ENCODE data around the gene ABHD2.

ABHD2 gene

DNA sequence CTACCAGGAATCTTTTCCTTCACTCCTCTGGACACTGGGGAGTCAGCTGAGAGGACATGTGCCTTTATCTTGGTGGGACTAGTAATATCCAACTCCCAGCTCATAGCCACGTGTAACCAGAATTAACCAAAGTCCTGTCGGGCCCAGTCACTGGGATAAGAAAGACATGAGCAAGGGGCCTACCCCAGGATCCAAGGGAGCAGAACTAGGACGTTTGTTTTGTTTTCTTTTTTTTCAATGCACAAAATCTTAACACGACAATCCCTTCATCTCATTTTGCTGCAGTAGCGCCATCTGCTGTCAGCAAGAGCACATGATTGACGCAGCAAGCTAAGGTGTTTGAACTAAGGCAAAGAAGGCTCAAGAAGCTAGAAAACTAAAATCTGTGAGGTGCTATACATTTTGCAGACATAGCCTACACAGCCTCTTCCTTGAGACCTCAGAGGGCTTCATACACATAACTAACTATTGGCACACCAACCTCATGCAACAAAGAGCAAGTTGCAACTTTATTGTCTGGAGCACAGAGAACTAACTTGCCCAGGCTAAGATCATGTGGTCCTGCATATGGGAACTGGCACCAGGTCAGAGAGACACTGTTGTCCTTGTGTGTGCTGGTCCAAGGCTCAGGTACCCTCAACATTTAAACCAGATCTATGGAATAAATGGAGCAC lies 89.5 kb downstream of the ABHD2 start:
- no peaks in the 10 kb centered on the region for H3K9me3 Mint-ChIP-seq
- peaks cover 5% of the 10 kb centered on the region for H3K4me1 Mint-ChIP-seq
- no peaks in the 10 kb centered on the region for H3K27me3 Mint-ChIP-seq
- ATAC-seq (replicated peaks; ENCODE audit: extremely low read depth, poor library complexity, severe bottlenecking) = no peak
- H3K4me3 Mint-ChIP-seq = no peak overlapping the region
- H3K27ac Mint-ChIP-seq (ENCODE audit: low read depth) = no peak overlapping the region
- peaks cover 25% of the 10 kb centered on the region for H3K36me3 Mint-ChIP-seq (ENCODE audit: insufficient read depth)
- peak; percentile 38 to 42 for DNase-seq (ENCODE audit: low spot score in 2 of 2)

- H3K9me3 Mint-ChIP-seq = no peaks in the 10 kb centered on the region
- peaks cover 5% of the 10 kb centered on the region for H3K4me1 Mint-ChIP-seq
- no peak overlapping the region for H3K27ac Mint-ChIP-seq (ENCODE audit: low read depth)
- H3K27me3 Mint-ChIP-seq = no peaks in the 10 kb centered on the region
- ATAC-seq (replicated peaks; ENCODE audit: extremely low read depth, poor library complexity, severe bottlenecking) (no peak), DNase-seq (ENCODE audit: low spot score in 2 of 2) (no peak)
- no peak overlapping the region for H3K4me3 Mint-ChIP-seq
- H3K36me3 Mint-ChIP-seq (ENCODE audit: insufficient read depth) = peaks cover 25% of the 10 kb centered on the region
Observed at GRCh38 chr15:89178307-89178977, 90.2 kb downstream of the ABHD2 start.

DNA sequence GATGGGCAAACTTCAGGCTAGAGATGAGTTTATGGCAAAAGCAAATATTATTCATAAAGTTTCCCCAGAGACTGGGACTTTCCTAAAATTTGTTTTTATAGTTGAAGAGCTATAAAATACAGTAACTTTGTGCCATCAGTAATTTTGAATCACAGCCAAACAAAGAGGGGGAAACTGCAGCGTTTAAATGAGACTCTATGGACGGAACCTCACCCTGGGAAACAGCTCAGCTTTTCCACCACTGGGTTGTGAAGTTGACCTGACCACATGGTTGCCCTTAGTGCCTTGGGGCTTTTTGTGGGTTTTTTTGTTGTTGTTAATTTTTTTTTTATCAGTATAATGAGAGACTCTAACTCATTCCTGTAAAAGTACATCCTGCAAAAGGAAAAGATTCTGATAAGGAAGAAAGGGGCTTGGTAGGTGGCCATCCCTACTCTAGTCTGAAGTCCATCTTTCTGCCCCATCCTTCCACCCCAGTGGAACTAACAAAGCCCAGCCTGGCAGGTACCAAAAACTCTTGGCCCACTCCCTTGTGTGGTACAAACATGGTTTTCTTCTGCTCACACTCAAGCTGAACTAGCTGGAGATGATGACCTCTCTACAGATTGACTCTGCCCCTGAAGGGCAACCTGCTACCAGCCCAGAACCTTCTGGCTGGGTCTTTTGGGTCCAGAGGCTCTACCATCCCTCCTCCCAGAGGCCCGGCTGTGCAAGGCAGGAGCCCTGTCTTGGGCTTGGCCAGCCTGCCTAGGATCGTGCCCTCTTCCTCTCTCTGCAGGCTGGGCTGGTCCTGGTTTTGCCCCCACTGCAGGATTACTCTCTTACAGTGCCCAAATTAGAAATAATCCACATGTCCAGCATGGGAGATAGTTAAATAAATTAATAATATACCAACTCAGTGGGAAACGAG lies 92.0 kb downstream of the ABHD2 start:
- no peak overlapping the region for H3K4me3 Mint-ChIP-seq
- no peaks in the 10 kb centered on the region for H3K9me3 Mint-ChIP-seq
- no peak overlapping the region for H3K27ac Mint-ChIP-seq (ENCODE audit: low read depth)
- DNase-seq (ENCODE audit: low spot score in 2 of 2) (no peak), ATAC-seq (replicated peaks; ENCODE audit: extremely low read depth, poor library complexity, severe bottlenecking) (no peak)
- peaks cover 20% of the 10 kb centered on the region for H3K36me3 Mint-ChIP-seq (ENCODE audit: insufficient read depth)
- peaks cover 5% of the 10 kb centered on the region for H3K4me1 Mint-ChIP-seq
- no peaks in the 10 kb centered on the region for H3K27me3 Mint-ChIP-seq

DNA sequence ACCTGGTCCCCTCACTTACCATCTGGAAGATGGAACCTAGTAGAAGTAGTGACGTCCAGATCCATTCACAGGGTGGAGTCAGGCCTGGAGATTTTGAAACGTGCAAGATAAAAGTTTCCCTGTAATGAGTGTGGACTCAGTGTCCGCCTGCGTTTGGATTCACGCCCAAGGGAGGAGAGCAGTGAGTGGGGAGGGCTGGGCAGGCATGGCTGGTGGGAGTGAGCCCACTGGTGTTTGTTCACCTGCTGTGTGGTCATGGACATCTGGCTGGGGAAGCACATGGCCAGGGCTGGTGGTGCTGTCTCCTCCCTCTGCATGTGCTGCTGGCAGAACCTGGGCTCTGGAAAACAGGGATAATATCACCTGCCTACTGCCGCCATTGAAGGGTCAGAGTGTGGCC lies 96.1 kb downstream of the ABHD2 start:
- DNase-seq (ENCODE audit: low spot score in 2 of 2) (no peak), ATAC-seq (replicated peaks; ENCODE audit: extremely low read depth, poor library complexity, severe bottlenecking) (no peak)
- Mint-ChIP-seq H3K9me3 (no peaks in the 10 kb centered on the region), H3K27me3 (no peaks in the 10 kb centered on the region), H3K36me3 (ENCODE audit: insufficient read depth) (peaks cover 22% of the 10 kb centered on the region), H3K27ac (ENCODE audit: low read depth) (no peak overlapping the region), H3K4me1 (no peaks in the 10 kb centered on the region), H3K4me3 (no peak overlapping the region)

DNA sequence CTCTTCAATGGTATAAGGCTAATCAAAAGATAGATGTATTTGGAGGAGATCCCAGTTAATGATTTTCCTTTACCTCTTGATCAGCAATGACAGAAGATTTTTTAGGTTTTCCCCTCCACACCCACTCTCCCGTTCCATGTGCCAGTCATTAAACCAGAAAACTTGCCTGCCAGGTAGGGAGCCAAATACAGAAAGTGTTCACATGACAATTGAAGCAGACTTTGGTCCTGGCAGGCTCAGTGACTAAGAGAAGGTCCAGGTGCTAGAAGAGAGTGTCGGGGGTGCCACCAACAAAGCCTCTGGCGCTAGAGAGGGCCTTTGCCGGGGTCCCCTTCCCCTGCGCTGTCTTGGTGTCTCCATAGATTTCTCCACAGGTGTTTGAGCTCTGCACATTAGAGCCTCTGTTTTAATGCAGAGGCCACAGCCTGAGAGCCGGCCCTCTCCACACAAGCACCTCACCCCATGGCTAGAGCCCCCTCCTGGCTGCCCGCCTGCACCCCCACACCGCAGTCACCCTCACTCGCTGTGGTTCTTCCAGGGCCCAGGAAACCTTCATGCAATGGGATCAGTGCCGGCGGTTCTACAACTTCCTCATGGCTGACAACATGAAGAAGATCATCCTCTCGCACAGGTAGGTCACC lies 96.8 kb downstream of the ABHD2 start:
- DNase-seq (ENCODE audit: low spot score in 2 of 2) (no peak), ATAC-seq (replicated peaks; ENCODE audit: extremely low read depth, poor library complexity, severe bottlenecking) (no peak)
- no peaks in the 10 kb centered on the region for H3K27me3 Mint-ChIP-seq
- H3K9me3 Mint-ChIP-seq = no peaks in the 10 kb centered on the region
- peaks cover 27% of the 10 kb centered on the region for H3K36me3 Mint-ChIP-seq (ENCODE audit: insufficient read depth)
- no peak overlapping the region for H3K4me3 Mint-ChIP-seq
- H3K27ac Mint-ChIP-seq (ENCODE audit: low read depth) = no peak overlapping the region
- H3K4me1 Mint-ChIP-seq = no peaks in the 10 kb centered on the region

GRCh38 chr15:89186803-89187202 lies 98.5 kb downstream of the ABHD2 start:
- no peaks in the 10 kb centered on the region for H3K27me3 Mint-ChIP-seq
- no peak overlapping the region for H3K27ac Mint-ChIP-seq (ENCODE audit: low read depth)
- H3K36me3 Mint-ChIP-seq (ENCODE audit: insufficient read depth) = peaks cover 38% of the 10 kb centered on the region
- H3K4me3 Mint-ChIP-seq = no peak overlapping the region
- H3K4me1 Mint-ChIP-seq = no peaks in the 10 kb centered on the region
- DNase-seq (ENCODE audit: low spot score in 2 of 2) (no peak), ATAC-seq (replicated peaks; ENCODE audit: extremely low read depth, poor library complexity, severe bottlenecking) (no peak)
- H3K9me3 Mint-ChIP-seq = no peaks in the 10 kb centered on the region

GRCh38 chr15:89187301-89187985 lies 99.2 kb downstream of the ABHD2 start:
- no peak overlapping the region for H3K27ac Mint-ChIP-seq (ENCODE audit: low read depth)
- DNase-seq (ENCODE audit: low spot score in 2 of 2) = no peak
- H3K27me3 Mint-ChIP-seq = no peaks in the 10 kb centered on the region
- no peak for ATAC-seq (replicated peaks; ENCODE audit: extremely low read depth, poor library complexity, severe bottlenecking)
- no peaks in the 10 kb centered on the region for H3K9me3 Mint-ChIP-seq
- H3K4me1 Mint-ChIP-seq = no peaks in the 10 kb centered on the region
- H3K4me3 Mint-ChIP-seq = no peak overlapping the region
- H3K36me3 Mint-ChIP-seq (ENCODE audit: insufficient read depth) = peaks cover 43% of the 10 kb centered on the region

- H3K4me1 Mint-ChIP-seq = no peaks in the 10 kb centered on the region
- no peak overlapping the region for H3K27ac Mint-ChIP-seq (ENCODE audit: low read depth)
- H3K36me3 Mint-ChIP-seq (ENCODE audit: insufficient read depth) = peaks cover 47% of the 10 kb centered on the region
Observed at GRCh38 chr15:89187986-89188514, 99.8 kb downstream of the ABHD2 start.

DNA sequence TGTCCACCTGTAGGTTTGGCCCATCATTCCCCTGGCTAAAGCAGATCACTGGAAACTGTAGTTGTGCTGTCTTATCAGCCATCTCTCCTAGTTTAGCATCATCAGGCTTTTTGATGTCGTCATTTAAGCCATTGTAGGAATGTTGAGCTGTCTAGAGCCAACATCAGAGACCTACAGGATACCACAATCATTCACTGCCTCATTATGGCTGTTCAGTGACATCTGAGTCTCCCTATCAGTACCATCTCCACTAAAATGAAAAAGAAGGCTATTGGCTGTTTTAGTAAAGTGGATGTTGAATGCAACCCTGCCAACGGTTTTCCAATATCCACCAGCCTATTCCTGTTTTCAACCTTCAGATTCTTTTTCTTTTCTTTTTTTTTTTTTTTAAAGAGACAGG lies 103.9 kb downstream of the ABHD2 start:
- Mint-ChIP-seq H3K9me3 (no peaks in the 10 kb centered on the region), H3K36me3 (ENCODE audit: insufficient read depth) (peaks cover 63% of the 10 kb centered on the region), H3K27ac (ENCODE audit: low read depth) (no peak overlapping the region), H3K27me3 (no peaks in the 10 kb centered on the region), H3K4me1 (no peaks in the 10 kb centered on the region), H3K4me3 (no peak overlapping the region)
- DNase-seq (ENCODE audit: low spot score in 2 of 2) (no peak), ATAC-seq (replicated peaks; ENCODE audit: extremely low read depth, poor library complexity, severe bottlenecking) (no peak)

More at GRCh38 chr15:89187986-89188514, 99.8 kb downstream of the ABHD2 start:
- H3K9me3 Mint-ChIP-seq = no peaks in the 10 kb centered on the region
- no peaks in the 10 kb centered on the region for H3K27me3 Mint-ChIP-seq
- no peak overlapping the region for H3K4me3 Mint-ChIP-seq
- no peak for DNase-seq (ENCODE audit: low spot score in 2 of 2)
- no peak for ATAC-seq (replicated peaks; ENCODE audit: extremely low read depth, poor library complexity, severe bottlenecking)

DNA sequence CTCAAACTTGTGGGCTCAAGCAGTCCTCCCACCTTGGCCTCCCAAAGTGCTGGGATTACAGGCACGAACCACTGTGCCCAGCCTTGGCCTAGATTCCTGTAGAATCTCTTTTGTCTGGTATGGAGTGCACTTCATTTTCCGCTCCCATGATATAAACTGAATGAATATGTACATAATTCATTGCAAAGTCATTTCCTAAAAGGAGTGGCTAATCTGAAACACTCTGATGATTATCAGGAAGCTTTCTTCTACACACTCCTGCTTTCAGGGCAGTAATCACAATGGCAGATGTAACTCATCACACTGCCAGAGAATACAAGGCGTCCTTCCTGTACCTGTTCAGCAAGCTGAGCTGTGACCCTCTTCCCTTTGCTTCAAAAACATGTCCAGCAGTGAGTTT lies 104.5 kb downstream of the ABHD2 start:
- Mint-ChIP-seq H3K36me3 (ENCODE audit: insufficient read depth) (peaks cover 59% of the 10 kb centered on the region), H3K27ac (ENCODE audit: low read depth) (no peak overlapping the region), H3K4me1 (no peaks in the 10 kb centered on the region), H3K9me3 (no peaks in the 10 kb centered on the region), H3K27me3 (no peaks in the 10 kb centered on the region), H3K4me3 (no peak overlapping the region)
- ATAC-seq (replicated peaks; ENCODE audit: extremely low read depth, poor library complexity, severe bottlenecking) (no peak), DNase-seq (ENCODE audit: low spot score in 2 of 2) (no peak)

DNA sequence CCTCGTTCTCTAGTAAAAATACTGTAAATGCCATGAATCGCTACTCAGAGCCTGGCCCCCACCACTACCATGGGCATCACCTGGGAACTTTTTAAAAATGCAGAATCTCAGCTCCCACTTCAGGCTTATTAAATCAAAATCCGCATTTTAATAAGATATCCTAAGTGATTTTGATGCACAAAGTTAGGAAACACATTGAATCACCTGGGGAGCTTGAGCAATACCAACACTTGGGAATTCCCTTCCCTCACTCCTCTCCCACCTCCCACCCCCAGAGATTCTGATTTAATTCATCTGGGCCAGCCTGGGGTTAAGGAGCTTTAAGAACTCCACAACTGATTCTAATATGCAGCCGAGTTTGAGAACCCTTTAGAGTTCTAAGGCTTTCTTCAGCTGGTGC lies 106.4 kb downstream of the ABHD2 start:
- H3K27ac Mint-ChIP-seq (ENCODE audit: low read depth) = no peak overlapping the region
- peaks cover 49% of the 10 kb centered on the region for H3K36me3 Mint-ChIP-seq (ENCODE audit: insufficient read depth)
- H3K4me3 Mint-ChIP-seq = no peak overlapping the region
- ATAC-seq (replicated peaks; ENCODE audit: extremely low read depth, poor library complexity, severe bottlenecking) (no peak), DNase-seq (ENCODE audit: low spot score in 2 of 2) (no peak)
- H3K9me3 Mint-ChIP-seq = no peaks in the 10 kb centered on the region
- no peaks in the 10 kb centered on the region for H3K27me3 Mint-ChIP-seq
- H3K4me1 Mint-ChIP-seq = no peaks in the 10 kb centered on the region

DNA sequence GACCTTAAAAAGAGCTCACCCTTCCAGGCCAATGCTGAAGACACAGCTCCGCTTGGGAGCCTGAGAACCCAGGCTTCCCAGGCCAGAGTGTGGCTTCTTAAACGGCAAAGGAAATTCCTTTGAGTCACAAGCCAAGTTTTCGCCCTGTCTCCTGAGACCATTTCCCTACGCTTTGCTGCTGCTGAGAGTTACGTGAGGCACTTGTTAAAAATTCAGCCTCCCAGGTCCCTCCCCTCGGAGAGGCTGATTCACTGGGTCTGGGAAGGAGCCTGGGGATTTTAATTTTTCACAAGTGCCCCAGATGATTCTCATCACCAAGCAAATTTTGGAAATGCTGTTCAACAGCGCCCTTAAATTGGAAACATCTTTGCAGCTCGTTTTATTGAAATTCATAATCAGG lies 107.6 kb downstream of the ABHD2 start:
- ATAC-seq (replicated peaks; ENCODE audit: extremely low read depth, poor library complexity, severe bottlenecking) (no peak), DNase-seq (ENCODE audit: low spot score in 2 of 2) (no peak)
- H3K36me3 Mint-ChIP-seq (ENCODE audit: insufficient read depth) = peaks cover 44% of the 10 kb centered on the region
- no peaks in the 10 kb centered on the region for H3K9me3 Mint-ChIP-seq
- H3K4me1 Mint-ChIP-seq = no peaks in the 10 kb centered on the region
- no peak overlapping the region for H3K4me3 Mint-ChIP-seq
- no peak overlapping the region for H3K27ac Mint-ChIP-seq (ENCODE audit: low read depth)
- no peaks in the 10 kb centered on the region for H3K27me3 Mint-ChIP-seq

Measured in central memory CD8-positive, alpha-beta T cell (primary cell).